ENCODE results near the gene IGFL4.

DNA sequence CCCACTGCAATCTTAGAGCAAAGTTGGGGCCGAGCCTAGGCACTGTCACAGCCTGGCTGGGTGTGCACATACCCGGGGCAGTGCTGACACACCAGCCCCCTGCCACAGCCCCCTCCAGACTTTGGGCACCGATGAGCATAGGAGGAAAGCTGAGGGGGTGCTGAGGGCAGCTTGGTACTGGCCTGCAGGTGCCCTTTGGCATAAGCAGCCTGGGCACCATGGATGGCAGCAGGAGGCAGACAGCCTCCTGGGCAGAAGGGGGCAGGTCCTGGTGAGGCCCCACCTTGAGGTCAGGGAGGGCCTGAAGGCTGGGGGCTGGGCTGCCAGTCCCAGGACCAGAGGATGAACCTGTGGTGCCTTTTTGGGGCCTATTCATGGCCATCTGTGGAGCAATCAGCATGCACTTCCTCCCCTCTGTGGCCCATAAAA is 8.2 kb downstream of the IGFL4 start:
- TF ChIP-seq POLR2AphosphoS5 (IDR thresholded peaks at IDR 0.05; ENCODE audit: borderline replicate concordance, low read depth, low read length) = no peak
- TF ChIP-seq EZH2 (IDR thresholded peaks at IDR 0.05) = no peak
- TF ChIP-seq FOXP2 (optimal IDR thresholded peaks at IDR 0.05; ENCODE audit: control extremely low read depth, extremely low read length, insufficient read depth) = no peak
